Dendritic cell treated with granulocyte-macrophage colony-stimulating factor and Interleukin-4, amounts not matched to agents 40 ng/mL and 50 ng/mL, for 4 days (primary cell): ENCODE measurements around the gene ARHGAP15.

ENCODE experiments used
- H3K27ac Mint-ChIP-seq: one replicate; pipeline ENCODE4 v1.8.0; 2022; ENCODE audit warnings: mild to moderate bottlenecking, mixed read lengths
- H3K27me3 Mint-ChIP-seq: one replicate; pipeline ENCODE4 v1.8.0; 2022; ENCODE audit warnings: mild to moderate bottlenecking, mixed read lengths
- H3K36me3 Mint-ChIP-seq: one replicate; pipeline ENCODE4 v1.8.0; 2022; ENCODE audit warnings: low read depth, mixed read lengths
- H3K4me1 Mint-ChIP-seq: one replicate; pipeline ENCODE4 v1.8.0; 2022; ENCODE audit warnings: low read depth, mixed read lengths
- H3K4me3 Mint-ChIP-seq: one replicate; pipeline ENCODE4 v1.8.0; 2022; ENCODE audit warnings: mild to moderate bottlenecking, moderate library complexity, mixed read lengths
- H3K9me3 Mint-ChIP-seq: one replicate; pipeline ENCODE4 v1.8.0; 2022; ENCODE audit warnings: mixed read lengths
- intact Hi-C: fragments of 100-400 bp; cut with micrococcal nuclease; formaldehyde crosslinking; loops from one replicate; pipeline ENCODE4 v1.15.0; 2022

Gene ARHGAP15

DNA sequence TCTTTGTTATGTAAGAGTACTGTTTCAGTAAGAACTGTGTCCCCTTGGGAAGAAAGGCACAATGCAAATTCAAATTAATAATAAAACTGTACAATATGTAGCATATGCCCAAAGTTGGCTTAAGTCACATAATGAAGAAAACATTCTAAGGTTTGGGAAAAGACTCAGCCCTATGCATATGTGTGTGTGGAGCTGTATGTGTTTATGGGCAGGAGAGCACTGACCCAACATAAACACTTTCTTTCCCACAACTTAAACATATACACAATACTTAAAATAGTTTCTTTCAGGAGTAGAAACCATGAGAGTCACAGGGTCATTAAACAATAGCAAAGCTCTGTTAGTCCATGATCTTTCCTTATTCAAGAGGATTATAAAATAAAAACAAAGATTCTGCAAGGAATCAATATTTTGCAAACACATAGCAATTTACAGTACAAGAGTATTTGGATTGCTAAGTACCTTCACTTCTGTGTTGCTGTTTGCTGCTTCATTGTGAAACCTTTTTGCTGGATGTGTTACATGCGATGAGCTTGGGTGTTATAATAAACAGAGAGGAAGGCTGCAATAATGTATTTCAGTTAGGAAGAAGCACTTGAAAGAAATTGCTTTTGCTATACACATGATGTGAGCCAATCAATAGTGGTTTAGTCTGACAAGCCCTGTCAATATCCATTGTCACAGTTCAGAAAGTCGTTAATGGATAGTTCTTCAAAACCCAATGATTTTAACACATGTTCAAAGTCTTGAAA, 347.3 kb downstream of the ARHGAP15 start:
- H3K4me1 Mint-ChIP-seq: peaks cover 24% of the 10 kb centered on the region
- peaks cover 5% of the 10 kb centered on the region for H3K36me3 Mint-ChIP-seq
- H3K4me3 Mint-ChIP-seq: no peak overlapping the region
- no peaks in the 10 kb centered on the region for H3K27me3 Mint-ChIP-seq
- H3K27ac Mint-ChIP-seq: no peak overlapping the region
- H3K9me3 Mint-ChIP-seq: no peaks in the 10 kb centered on the region
- intact Hi-C loops: no loop called here

DNA sequence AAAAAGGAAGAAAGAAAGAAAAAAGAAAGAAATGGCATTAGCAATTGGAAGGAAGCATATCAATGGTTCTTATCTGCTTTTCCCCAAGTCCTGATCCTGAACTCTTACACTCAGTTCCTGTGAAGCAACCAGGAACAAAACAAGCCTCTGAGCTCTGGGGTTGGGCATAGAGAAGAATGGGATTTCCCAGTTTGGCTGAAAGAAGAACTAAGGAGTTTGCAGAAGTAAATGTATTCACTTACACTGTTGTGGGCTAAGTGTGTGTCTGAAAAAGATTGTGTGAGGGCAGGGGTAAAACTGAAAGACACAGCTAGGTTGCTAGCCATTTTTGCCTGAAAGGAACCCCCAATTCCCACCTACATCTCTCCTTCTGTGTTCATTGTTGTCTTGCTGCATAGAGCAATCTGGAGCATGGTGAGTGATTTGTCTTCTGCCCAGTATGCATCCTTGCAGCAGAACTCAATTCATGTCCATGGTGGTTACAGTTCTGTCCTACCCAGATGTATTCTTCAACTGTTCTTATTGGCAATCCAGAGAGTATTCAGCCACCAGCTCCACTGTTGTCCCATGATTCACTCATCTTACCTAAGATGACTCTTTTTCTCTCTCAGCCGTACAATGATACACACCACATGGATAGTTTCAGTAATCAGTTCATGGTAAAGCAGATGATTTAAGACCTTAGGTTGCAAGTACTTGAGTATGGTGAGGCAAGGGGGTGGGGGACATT, 348.7 kb downstream of the ARHGAP15 start:
- Mint-ChIP-seq H3K27me3 (no peaks in the 10 kb centered on the region), H3K4me1 (peaks cover 23% of the 10 kb centered on the region), H3K36me3 (peaks cover 4% of the 10 kb centered on the region), H3K9me3 (no peaks in the 10 kb centered on the region), H3K4me3 (no peak overlapping the region), H3K27ac (peak overlapping the region; percentile 48)
- intact Hi-C loops: no loop called here

DNA sequence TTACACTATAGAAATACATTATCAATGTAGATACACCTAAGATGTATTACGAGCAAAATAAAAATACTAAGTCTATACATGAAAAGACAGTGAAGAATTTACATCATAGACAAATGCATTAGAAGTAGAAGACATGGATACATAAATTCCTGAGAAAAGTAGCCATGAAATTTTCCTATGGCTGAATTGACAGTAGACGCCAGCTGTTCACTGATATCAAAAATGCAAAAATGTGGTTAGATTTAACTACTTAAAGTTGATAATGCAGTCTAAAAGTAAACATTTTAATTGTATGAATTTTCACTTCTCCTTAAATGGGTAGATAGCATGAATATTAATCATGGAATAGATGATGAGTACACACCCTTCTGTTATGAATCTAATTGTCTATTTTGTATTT, 350.9 kb downstream of the ARHGAP15 start:
- no peak overlapping the region for H3K4me3 Mint-ChIP-seq
- intact Hi-C loops: no loop called here
- H3K27me3 Mint-ChIP-seq: no peaks in the 10 kb centered on the region
- H3K9me3 Mint-ChIP-seq: no peaks in the 10 kb centered on the region
- no peak overlapping the region for H3K27ac Mint-ChIP-seq
- H3K36me3 Mint-ChIP-seq: no peaks in the 10 kb centered on the region
- peaks cover 18% of the 10 kb centered on the region for H3K4me1 Mint-ChIP-seq

DNA sequence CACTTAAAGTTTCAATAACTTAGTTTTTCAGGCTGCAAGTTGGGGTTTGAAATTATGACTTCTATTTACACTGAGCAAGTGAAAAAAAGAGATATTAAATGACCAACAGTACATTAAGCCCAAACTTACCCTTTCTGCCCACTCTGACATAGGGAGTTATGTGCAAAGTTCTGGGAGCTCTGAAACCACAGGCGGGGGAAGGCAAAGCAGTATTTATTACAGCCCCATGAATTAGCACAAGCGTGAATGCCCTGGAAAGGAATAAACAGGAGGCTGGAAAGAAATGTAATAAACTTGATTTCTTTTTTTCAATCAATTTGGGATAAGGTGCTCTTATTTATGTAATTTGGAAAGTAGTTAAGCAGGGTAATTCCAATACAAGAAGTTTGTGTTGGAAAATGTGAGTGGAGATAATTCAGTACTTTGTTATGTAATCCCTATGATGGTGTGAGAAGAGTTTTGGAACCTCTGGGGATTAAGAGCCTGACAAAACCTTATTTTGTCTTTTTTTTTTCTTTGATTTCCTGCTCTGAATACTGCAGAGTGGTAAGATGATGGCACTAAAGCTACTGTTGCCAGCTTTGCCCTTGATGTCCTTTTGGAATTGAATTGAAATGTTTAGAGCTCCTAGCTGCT, 351.5 kb downstream of the ARHGAP15 start:
- H3K27me3 Mint-ChIP-seq: no peaks in the 10 kb centered on the region
- H3K4me3 Mint-ChIP-seq: no peak overlapping the region
- peaks cover 18% of the 10 kb centered on the region for H3K4me1 Mint-ChIP-seq
- intact Hi-C loops: no loop called here
- H3K9me3 Mint-ChIP-seq: no peaks in the 10 kb centered on the region
- no peaks in the 10 kb centered on the region for H3K36me3 Mint-ChIP-seq
- no peak overlapping the region for H3K27ac Mint-ChIP-seq

DNA sequence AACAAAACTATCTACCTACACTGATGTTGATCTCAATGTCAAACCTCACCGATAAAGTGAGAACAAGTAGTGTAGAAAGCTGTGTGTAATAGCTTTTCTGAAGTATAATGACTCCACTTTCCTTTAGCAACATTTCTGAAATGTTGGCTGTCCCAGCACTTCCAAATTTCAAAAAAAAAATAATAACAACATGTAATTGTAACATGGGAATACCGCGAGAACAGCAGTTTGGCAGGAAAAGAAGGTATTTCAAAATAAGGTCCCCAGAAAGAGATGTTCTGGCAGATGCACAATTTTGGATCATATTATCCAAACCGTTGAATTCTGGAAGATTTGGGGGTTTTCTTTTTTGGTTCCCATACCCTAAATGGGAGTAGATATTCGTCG, 352.0 kb downstream of the ARHGAP15 start:
- H3K27me3 Mint-ChIP-seq: no peaks in the 10 kb centered on the region
- no peak overlapping the region for H3K4me3 Mint-ChIP-seq
- H3K36me3 Mint-ChIP-seq: no peaks in the 10 kb centered on the region
- peaks cover 18% of the 10 kb centered on the region for H3K4me1 Mint-ChIP-seq
- intact Hi-C loops: no loop called here
- no peaks in the 10 kb centered on the region for H3K9me3 Mint-ChIP-seq
- no peak overlapping the region for H3K27ac Mint-ChIP-seq

DNA sequence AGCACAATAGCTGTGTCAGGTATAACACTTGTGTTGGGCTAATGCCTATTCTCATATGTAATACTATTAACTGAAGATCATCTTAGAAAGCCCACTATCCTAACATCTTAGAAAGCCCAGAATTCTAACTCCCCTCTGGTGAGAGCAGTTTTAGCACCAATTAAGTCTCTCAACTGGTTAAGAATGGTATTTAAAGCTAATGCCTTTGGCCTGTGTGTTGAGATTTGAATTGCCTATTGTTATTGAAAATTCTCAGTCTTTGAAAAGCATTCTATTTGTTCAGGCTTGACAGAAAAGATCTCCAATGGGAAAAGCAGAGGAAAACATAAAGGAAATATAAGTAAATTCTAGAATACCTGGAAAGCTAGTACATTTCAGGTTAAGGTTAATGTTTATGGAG, 352.5 kb downstream of the ARHGAP15 start:
- no peak overlapping the region for H3K4me3 Mint-ChIP-seq
- H3K4me1 Mint-ChIP-seq: peaks cover 20% of the 10 kb centered on the region
- intact Hi-C loops: no loop called here
- no peaks in the 10 kb centered on the region for H3K9me3 Mint-ChIP-seq
- H3K36me3 Mint-ChIP-seq: no peaks in the 10 kb centered on the region
- no peak overlapping the region for H3K27ac Mint-ChIP-seq
- no peaks in the 10 kb centered on the region for H3K27me3 Mint-ChIP-seq

DNA sequence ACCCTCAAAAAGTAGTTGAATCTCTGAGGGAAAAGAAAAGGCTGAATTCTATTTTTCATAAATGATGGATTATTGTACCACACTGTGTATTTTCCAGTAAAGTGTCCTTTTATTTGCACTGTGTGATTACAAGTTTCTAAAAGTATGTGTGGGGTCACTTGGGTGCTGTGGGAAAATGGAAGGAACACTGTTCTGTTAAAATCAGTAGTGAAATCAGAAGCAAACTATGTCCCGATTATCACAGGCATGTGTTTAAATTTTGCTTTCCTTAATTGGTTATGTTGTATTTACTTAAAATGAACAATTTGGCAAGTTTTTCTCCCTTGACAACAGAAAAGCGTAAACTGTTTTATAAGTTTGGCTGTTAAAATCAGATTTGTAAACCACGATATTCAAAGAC, 353.1 kb downstream of the ARHGAP15 start:
- intact Hi-C loops: no loop called here
- Mint-ChIP-seq H3K4me1 (peaks cover 22% of the 10 kb centered on the region), H3K27ac (no peak overlapping the region)

DNA sequence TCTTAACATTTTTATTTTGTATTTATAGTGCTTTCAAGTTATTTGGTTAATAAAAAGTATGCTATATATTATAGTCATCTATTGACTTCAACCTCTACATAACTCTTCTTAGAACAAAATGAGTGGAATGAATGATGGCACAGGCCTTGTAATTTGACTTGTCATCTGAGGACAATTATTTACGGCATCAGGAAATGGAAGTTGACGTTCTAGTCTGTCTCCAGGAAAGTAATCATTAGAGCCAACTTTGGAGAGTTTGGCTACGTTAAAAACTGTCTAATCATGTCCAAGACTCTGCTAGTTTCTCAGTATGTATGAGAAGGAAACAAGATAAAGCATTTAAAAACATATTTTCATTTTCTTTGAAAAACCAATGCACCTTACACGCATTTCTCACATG, 353.6 kb downstream of the ARHGAP15 start:
- Mint-ChIP-seq H3K27me3 (no peaks in the 10 kb centered on the region), H3K36me3 (no peaks in the 10 kb centered on the region), H3K4me1 (peaks cover 17% of the 10 kb centered on the region), H3K27ac (no peak overlapping the region), H3K4me3 (no peak overlapping the region), H3K9me3 (no peaks in the 10 kb centered on the region)
- intact Hi-C loops: no loop called here

More for the DNA sequence above, 353.1 kb downstream of the ARHGAP15 start:
- H3K36me3 Mint-ChIP-seq: no peaks in the 10 kb centered on the region
- H3K9me3 Mint-ChIP-seq: no peaks in the 10 kb centered on the region
- no peak overlapping the region for H3K4me3 Mint-ChIP-seq
- no peaks in the 10 kb centered on the region for H3K27me3 Mint-ChIP-seq

DNA sequence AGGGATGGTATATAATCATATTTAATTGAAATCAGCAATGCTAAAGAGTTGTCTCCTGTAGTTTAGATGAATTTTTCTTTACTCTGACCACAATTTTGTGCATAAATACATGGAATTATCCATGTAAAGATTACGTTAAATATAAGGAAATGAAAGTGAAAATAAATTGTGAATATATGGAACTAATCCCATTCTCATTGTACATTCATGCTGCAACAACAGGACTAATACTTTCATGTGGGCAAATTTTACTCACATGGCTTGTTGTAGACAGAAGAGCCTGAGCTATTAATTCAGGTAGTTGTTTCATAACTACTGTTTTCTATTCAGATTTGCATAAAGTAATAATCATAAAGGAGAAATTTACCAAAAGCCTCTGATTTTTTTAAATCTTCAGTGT, 357.8 kb downstream of the ARHGAP15 start:
- peaks cover 12% of the 10 kb centered on the region for H3K36me3 Mint-ChIP-seq
- intact Hi-C loops: no loop called here

DNA sequence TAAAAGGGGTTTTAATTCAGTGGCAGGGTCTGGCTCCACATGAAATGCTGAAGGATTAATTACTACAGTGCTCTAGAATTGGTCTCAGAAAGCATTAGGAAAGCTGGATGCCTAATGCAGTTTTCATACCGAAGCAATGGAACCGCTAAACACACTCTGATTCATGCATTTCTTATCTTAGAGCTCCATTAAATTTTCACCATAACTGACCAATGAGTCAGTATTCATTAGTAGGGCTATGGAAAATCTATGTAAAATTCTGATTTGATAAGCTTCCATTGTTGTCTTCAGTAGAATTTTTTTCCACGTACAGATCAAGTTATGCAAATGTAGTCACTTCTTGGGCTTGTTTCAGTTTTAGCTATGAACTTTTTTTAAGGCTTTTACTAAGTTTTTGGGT, 359.9 kb downstream of the ARHGAP15 start:
- no peak overlapping the region for H3K27ac Mint-ChIP-seq
- intact Hi-C loops: no loop called here
- H3K9me3 Mint-ChIP-seq: no peaks in the 10 kb centered on the region
- no peaks in the 10 kb centered on the region for H3K27me3 Mint-ChIP-seq
- H3K4me1 Mint-ChIP-seq: peaks cover 11% of the 10 kb centered on the region
- H3K4me3 Mint-ChIP-seq: no peak overlapping the region
- H3K36me3 Mint-ChIP-seq: peaks cover 32% of the 10 kb centered on the region

More for the DNA sequence above, 357.8 kb downstream of the ARHGAP15 start:
- H3K27ac Mint-ChIP-seq: no peak overlapping the region
- no peaks in the 10 kb centered on the region for H3K27me3 Mint-ChIP-seq
- H3K4me3 Mint-ChIP-seq: no peak overlapping the region
- H3K9me3 Mint-ChIP-seq: no peaks in the 10 kb centered on the region
- H3K4me1 Mint-ChIP-seq: peaks cover 11% of the 10 kb centered on the region

DNA sequence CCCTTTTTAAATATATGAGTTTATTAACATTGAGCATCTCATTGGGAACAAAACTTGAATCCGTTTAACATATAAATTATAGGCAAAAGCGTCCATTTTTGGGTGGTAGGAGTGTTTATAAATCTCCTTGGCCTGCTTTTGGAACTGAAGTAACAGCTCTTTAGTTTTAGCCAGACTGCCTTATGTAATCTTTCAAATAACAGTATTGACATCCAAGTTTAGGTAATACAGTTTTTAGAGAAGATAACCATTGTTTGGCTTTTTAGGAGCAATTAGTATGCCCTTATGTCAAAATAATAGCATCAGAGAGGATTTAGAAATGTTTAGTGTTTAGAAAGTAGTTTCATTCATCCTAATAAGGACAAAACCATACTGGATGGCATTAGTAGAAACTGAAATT, 361.9 kb downstream of the ARHGAP15 start:
- Mint-ChIP-seq H3K27me3 (no peaks in the 10 kb centered on the region), H3K4me1 (peaks cover 11% of the 10 kb centered on the region), H3K36me3 (peaks cover 42% of the 10 kb centered on the region), H3K27ac (no peak overlapping the region), H3K9me3 (no peaks in the 10 kb centered on the region), H3K4me3 (no peak overlapping the region)
- intact Hi-C loops: no loop called here

DNA sequence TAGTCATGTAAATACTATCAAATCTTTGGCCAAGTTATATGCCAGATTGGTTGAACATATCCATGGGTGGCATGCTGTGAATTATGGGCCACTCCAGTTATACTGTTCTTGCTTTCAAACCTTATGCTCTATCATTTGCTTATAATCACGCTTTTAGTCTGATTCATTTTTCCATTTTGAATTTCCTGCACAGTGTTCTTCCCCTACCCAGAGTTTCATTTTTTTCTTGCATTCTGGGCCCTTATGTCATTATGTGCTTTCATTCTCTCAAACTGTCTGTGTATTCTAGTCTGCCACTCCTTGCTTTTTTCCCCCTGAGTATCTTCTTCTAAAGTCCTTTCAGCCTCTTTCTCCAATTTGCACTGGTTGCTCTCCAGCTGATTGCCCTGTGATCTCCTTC, 364.1 kb downstream of the ARHGAP15 start:
- Mint-ChIP-seq H3K27me3 (no peaks in the 10 kb centered on the region), H3K4me1 (no peaks in the 10 kb centered on the region), H3K9me3 (no peaks in the 10 kb centered on the region), H3K27ac (no peak overlapping the region), H3K36me3 (peaks cover 42% of the 10 kb centered on the region), H3K4me3 (no peak overlapping the region)
- intact Hi-C loops: no loop called here

DNA sequence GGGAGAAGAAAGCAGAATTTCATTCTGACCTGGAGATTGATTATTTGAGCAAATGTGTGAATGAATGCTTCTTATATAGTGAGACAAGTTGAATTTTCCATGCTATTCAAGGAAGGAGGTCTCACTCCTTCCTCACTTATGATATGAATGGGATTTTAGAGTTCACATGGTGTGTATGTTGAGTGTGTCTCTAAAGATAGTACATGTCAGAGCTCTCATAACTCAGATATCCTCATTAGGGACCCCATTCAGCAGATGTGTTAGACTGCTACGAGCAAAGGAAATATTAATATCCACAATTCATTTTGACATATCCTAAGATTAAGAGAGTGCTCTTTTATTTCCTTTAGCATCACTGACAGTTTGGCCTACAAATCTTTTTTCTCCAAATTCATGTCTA, 368.5 kb downstream of the ARHGAP15 start:
- peaks cover 14% of the 10 kb centered on the region for H3K4me1 Mint-ChIP-seq
- H3K27me3 Mint-ChIP-seq: no peaks in the 10 kb centered on the region
- H3K9me3 Mint-ChIP-seq: no peaks in the 10 kb centered on the region
- H3K36me3 Mint-ChIP-seq: peaks cover 23% of the 10 kb centered on the region
- H3K4me3 Mint-ChIP-seq: no peak overlapping the region
- intact Hi-C loops: no loop called here
- no peak overlapping the region for H3K27ac Mint-ChIP-seq

DNA sequence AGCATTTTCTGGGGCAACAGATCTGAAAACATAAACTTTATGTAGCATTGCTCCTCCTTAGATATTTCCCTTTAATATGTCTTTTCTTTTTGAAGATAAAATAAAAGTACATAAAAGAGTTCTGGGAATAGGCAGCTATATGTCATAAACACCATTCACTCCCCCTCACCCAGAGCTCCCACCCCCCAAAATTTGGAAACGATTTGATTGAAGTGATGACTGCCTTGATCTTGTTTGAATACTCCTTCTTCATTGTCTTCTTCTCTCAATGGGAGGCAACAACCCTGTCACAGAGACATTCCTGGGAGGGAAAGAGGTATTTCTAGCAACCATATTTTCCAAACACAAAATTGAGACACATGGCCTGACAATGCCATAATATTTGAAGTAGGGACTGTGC, 369.3 kb downstream of the ARHGAP15 start:
- Mint-ChIP-seq H3K27me3 (no peaks in the 10 kb centered on the region), H3K36me3 (peaks cover 16% of the 10 kb centered on the region), H3K4me3 (no peak overlapping the region), H3K4me1 (peaks cover 14% of the 10 kb centered on the region), H3K27ac (no peak overlapping the region), H3K9me3 (no peaks in the 10 kb centered on the region)
- intact Hi-C loops: no loop called here
